Measurements from ENCODE around the gene SDHAF3. TPM values are rescaled to one million over a fixed set of nuclear protein-coding genes. Genes with fewer than 3 reads are reported as not detected.

The SDHAF3 gene
- polyA plus RNA-seq, 3 donors, result 2.9 to 23.3 (median 23.2) TPM

DNA sequence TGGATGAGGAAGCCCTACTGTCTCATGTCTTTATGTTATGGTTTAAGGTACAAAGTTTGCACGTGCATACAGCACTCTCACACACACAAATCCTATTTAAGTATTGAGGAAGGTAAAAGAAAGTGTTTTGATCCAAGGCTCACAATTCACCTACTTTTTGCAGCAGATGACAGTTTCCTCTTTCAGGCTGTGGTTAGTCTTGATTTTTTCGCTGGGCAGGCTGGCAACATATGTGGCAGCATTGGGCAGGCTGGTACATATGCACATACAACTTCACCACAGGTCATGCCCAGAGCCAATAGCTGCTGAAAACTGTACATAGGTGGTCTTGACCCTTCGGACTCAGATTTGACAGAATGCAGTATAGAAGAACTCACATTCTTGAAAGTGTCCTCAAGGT, 29.1 kb upstream of the SDHAF3 start:
- Mint-ChIP-seq H3K9me3 (peaks cover 0 to 4% (median 2%) of the 10 kb centered on the region in 7 donors), H3K27ac (no peak overlapping the region), H3K27me3 (ENCODE audit: low read depth in 3 of 3) (peaks cover 0 to 3% (median 2%) of the 10 kb centered on the region in 3 donors), H3K4me3 (no peak overlapping the region), H3K36me3 (no peaks in the 10 kb centered on the region), H3K4me1 (no peaks in the 10 kb centered on the region)
- Histone ChIP-seq H2AFZ (ENCODE audit: insufficient read depth, low read depth, low read length, poor library complexity, severe bottlenecking) (no peak overlapping the region), H3K4me2 (replicated peaks; ENCODE audit: extremely low read depth, low read length, poor library complexity, severe bottlenecking) (no peak overlapping the region), H3K79me2 (ENCODE audit: insufficient read depth, low read length) (no peaks in the 10 kb centered on the region), H3K4me1 (ENCODE audit: control insufficient read depth in 1 of 2, insufficient read depth in 2 of 2, low read length in 2 of 2) (no peaks in the 10 kb centered on the region), H4K20me1 (ENCODE audit: insufficient read depth, low read length) (no peaks in the 10 kb centered on the region), H3K9me3 (replicated peaks in 1 of 2; ENCODE audit: control insufficient read depth in 1 of 2, insufficient read depth in 1 of 2, low read length in 2 of 2) (no peaks in the 10 kb centered on the region), H3K9ac (ENCODE audit: insufficient read depth, low read length, poor library complexity, severe bottlenecking) (no peak overlapping the region), H3K4me3 (replicated peaks in 1 of 3; ENCODE audit: low read depth in 2 of 3, low read length in 3 of 3) (no peak overlapping the region), H3K27ac (ENCODE audit: low read depth in 1 of 2, low read length in 2 of 2) (no peak overlapping the region), H3K27me3 (ENCODE audit: control insufficient read depth in 2 of 2, insufficient read depth in 2 of 2, low read length in 2 of 2) (no peaks in the 10 kb centered on the region), H3K36me3 (replicated peaks in 1 of 2; ENCODE audit: control insufficient read depth in 1 of 2, insufficient read depth in 2 of 2, low read length in 2 of 2) (no peaks in the 10 kb centered on the region)
- TF ChIP-seq, protein P1, sequence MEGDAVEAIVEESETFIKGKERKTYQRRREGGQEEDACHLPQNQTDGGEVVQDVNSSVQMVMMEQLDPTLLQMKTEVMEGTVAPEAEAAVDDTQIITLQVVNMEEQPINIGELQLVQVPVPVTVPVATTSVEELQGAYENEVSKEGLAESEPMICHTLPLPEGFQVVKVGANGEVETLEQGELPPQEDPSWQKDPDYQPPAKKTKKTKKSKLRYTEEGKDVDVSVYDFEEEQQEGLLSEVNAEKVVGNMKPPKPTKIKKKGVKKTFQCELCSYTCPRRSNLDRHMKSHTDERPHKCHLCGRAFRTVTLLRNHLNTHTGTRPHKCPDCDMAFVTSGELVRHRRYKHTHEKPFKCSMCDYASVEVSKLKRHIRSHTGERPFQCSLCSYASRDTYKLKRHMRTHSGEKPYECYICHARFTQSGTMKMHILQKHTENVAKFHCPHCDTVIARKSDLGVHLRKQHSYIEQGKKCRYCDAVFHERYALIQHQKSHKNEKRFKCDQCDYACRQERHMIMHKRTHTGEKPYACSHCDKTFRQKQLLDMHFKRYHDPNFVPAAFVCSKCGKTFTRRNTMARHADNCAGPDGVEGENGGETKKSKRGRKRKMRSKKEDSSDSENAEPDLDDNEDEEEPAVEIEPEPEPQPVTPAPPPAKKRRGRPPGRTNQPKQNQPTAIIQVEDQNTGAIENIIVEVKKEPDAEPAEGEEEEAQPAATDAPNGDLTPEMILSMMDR (IDR thresholded peaks at IDR 0.05), result no peak
- intact Hi-C loops (cut with micrococcal nuclease), result no loop called here
- no peak for DNase-seq
- no CpG with 5 or more reads among the region's 3 CpGs for WGBS (ENCODE audit: insufficient coverage)

DNA sequence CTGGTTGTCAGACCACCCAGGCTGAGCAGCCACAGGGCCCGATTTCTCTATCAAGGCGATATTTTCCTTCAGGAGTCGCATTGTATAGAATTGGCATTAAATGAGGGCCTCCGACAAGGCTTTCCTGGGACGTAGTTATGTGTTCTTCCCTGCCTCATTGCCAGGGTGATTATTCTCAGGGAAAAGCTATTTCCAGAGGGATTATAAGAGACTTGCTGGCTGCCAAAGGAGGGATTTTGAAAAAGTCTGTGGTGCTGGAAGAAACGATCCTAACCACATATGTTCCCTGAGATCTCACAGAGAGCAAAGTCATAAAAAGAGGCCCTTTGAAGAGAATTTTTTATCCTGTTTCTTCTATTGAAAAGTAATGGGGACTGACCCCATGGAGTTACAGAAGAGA, 27.7 kb upstream of the SDHAF3 start:
- Mint-ChIP-seq H3K27me3 (ENCODE audit: low read depth in 3 of 3) (peaks cover 0 to 3% (median 2%) of the 10 kb centered on the region in 3 donors), H3K9me3 (peaks cover 0 to 4% (median 0%) of the 10 kb centered on the region in 7 donors), H3K4me3 (no peak overlapping the region), H3K27ac (no peak overlapping the region), H3K36me3 (no peaks in the 10 kb centered on the region), H3K4me1 (no peaks in the 10 kb centered on the region)
- intact Hi-C loops (cut with micrococcal nuclease), result no loop called here
- H3K4me3 ChIP-seq (replicated peaks in 1 of 3; ENCODE audit: low read depth in 2 of 3, low read length in 3 of 3), result no peak overlapping the region
- H2AFZ ChIP-seq (ENCODE audit: insufficient read depth, low read depth, low read length, poor library complexity, severe bottlenecking), result no peak overlapping the region
- no peak for DNase-seq
- no peaks in the 10 kb centered on the region for H4K20me1 ChIP-seq (ENCODE audit: insufficient read depth, low read length)
- no peaks in the 10 kb centered on the region for H3K27me3 ChIP-seq (ENCODE audit: control insufficient read depth in 2 of 2, insufficient read depth in 2 of 2, low read length in 2 of 2)
- 93% methylated on average over 5 of the region's 6 CpGs for WGBS (ENCODE audit: insufficient coverage)
- no peaks in the 10 kb centered on the region for H3K4me1 ChIP-seq (ENCODE audit: control insufficient read depth in 1 of 2, insufficient read depth in 2 of 2, low read length in 2 of 2)
- H3K4me2 ChIP-seq (replicated peaks; ENCODE audit: extremely low read depth, low read length, poor library complexity, severe bottlenecking), result no peak overlapping the region
- no peak overlapping the region for H3K27ac ChIP-seq (ENCODE audit: low read depth in 1 of 2, low read length in 2 of 2)
- TF ChIP-seq, protein P1 (IDR thresholded peaks at IDR 0.05), result no peak
- no peaks in the 10 kb centered on the region for H3K9me3 ChIP-seq (replicated peaks in 1 of 2; ENCODE audit: control insufficient read depth in 1 of 2, insufficient read depth in 1 of 2, low read length in 2 of 2)
- no peak overlapping the region for H3K9ac ChIP-seq (ENCODE audit: insufficient read depth, low read length, poor library complexity, severe bottlenecking)
- H3K79me2 ChIP-seq (ENCODE audit: insufficient read depth, low read length), result no peaks in the 10 kb centered on the region
- no peaks in the 10 kb centered on the region for H3K36me3 ChIP-seq (replicated peaks in 1 of 2; ENCODE audit: control insufficient read depth in 1 of 2, insufficient read depth in 2 of 2, low read length in 2 of 2)
